GM12801 (cell line): ENCODE measurements around the gene MYL12B.

Source experiments
- CTCF ChIP-seq: IDR thresholded peaks from one replicate; pipeline ENCODE4 v1.5.1; 2011; ENCODE audit warnings: control low read depth; ENCODE audit not compliant: insufficient read length; ENCODE audit errors: extremely low read depth

The MYL12B gene

GRCh38 chr18:3248658-3249359 is 13.1 kb upstream of the MYL12B start:
- TF ChIP-seq CTCF: no peak

GRCh38 chr18:3250237-3251107 is 11.5 kb upstream of the MYL12B start:
- TF ChIP-seq CTCF: no peak

GRCh38 chr18:3251249-3251962 is 10.5 kb upstream of the MYL12B start:
- TF ChIP-seq CTCF: no peak

- no peak for TF ChIP-seq CTCF
Observed at GRCh38 chr18:3251963-3252277, 10.0 kb upstream of the MYL12B start.

GRCh38 chr18:3252843-3253242 is 9.1 kb upstream of the MYL12B start:
- no peak for TF ChIP-seq CTCF

GRCh38 chr18:3254725-3255124 is 7.2 kb upstream of the MYL12B start:
- TF ChIP-seq CTCF: no peak

- no peak for TF ChIP-seq CTCF
Observed at GRCh38 chr18:3255611-3256165, 6.2 kb upstream of the MYL12B start.
